Fibroblast of skin of right quadriceps (primary cell): Measurements from ENCODE around the gene MRPL54.
"Not testable (repeated sequence)": the region's sequence is repeated elsewhere in the genome, so short reads cannot be mapped to it uniquely, and the experiment has no call there.

Experiments
- DNase-seq: peaks from one replicate; pipeline ENCODE4 v3.0.0-alpha.2; 2013

MRPL54 gene

GRCh38 chr19:3813473-3814392, 51.3 kb downstream of the MRPL54 start:
- no peak for DNase-seq

GRCh38 chr19:3814648-3815047, 52.2 kb downstream of the MRPL54 start:
- DNase-seq = no peak

- DNase-seq = not testable (repeated sequence)
These were observed 53.7 kb downstream of the MRPL54 start for GRCh38 chr19:3816148-3816547.

GRCh38 chr19:3816566-3817218, 54.2 kb downstream of the MRPL54 start:
- no peak for DNase-seq
